ENCODE data around the gene EML4.

DNA sequence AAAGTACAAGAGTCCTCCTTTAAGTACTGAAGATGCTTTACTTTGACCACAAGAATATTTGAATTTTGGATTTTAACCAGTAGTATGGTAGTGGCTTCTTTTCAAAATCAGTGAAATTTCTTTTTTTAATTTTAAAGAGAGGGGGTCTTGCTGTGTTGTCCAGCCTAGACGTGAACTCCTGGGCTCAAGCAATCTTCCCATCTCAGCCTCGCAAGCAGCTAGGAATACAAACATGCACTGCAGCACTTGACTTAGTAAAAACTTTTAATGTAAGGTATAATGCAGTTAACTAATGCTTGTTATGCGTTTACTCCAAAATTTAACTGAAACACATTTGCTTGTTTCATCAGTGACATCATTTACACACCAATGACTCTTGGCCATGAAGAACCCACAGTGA is 49.6 kb downstream of the EML4 start:
- TF ChIP-seq, protein P1, sequence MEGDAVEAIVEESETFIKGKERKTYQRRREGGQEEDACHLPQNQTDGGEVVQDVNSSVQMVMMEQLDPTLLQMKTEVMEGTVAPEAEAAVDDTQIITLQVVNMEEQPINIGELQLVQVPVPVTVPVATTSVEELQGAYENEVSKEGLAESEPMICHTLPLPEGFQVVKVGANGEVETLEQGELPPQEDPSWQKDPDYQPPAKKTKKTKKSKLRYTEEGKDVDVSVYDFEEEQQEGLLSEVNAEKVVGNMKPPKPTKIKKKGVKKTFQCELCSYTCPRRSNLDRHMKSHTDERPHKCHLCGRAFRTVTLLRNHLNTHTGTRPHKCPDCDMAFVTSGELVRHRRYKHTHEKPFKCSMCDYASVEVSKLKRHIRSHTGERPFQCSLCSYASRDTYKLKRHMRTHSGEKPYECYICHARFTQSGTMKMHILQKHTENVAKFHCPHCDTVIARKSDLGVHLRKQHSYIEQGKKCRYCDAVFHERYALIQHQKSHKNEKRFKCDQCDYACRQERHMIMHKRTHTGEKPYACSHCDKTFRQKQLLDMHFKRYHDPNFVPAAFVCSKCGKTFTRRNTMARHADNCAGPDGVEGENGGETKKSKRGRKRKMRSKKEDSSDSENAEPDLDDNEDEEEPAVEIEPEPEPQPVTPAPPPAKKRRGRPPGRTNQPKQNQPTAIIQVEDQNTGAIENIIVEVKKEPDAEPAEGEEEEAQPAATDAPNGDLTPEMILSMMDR (IDR thresholded peaks at IDR 0.05), result no peak
- no peak for TF ChIP-seq POLR2A (IDR thresholded peaks at IDR 0.05)

Measured in adrenal gland (tissue), 5 donors.